DOHH2 (cell line): ENCODE data around the gene HLA-C.
A peak's percentile ranks its signal among the peaks of the same experiment; 100 is the strongest.

Source experiments
- H3F3A ChIP-seq: fragments of 200-600 bp; sonication (generic), shearing (Covaris generic); 2 replicates; pipeline ENCODE4 v1.6.0; 2016; ENCODE audit warnings: antibody characterized with exemption, mild to moderate bottlenecking; ENCODE audit not compliant: control insufficient read depth, insufficient read depth
- H3K27ac ChIP-seq: fragments of 200-600 bp; sonication (generic); 2 replicates; pipeline ENCODE4 v1.5.1; 2014; ENCODE audit warnings: low read depth, mild to moderate bottlenecking, low read length, moderate library complexity
- H3K27me3 ChIP-seq: fragments of 200-600 bp; sonication (generic); 2 replicates; pipeline ENCODE4 v1.6.1; 2014; ENCODE audit warnings: mild to moderate bottlenecking, low read length, mixed read lengths; ENCODE audit not compliant: control insufficient read depth
- H3K36me3 ChIP-seq: fragments of 200-600 bp; sonication (generic); 2 replicates; pipeline ENCODE4 v1.6.1; 2014; ENCODE audit warnings: mild to moderate bottlenecking, low read length, moderate library complexity, mixed read lengths; ENCODE audit not compliant: control insufficient read depth
- H3K4me1 ChIP-seq: fragments of 200-600 bp; sonication (generic); 2 replicates; pipeline ENCODE4 v1.6.1; 2014; ENCODE audit warnings: mild to moderate bottlenecking, low read length, mixed read lengths; ENCODE audit not compliant: control insufficient read depth
- H3K4me2 ChIP-seq: fragments of 200-600 bp; sonication (generic); 2 replicates; pipeline ENCODE4 v1.6.0; 2014; ENCODE audit warnings: mild to moderate bottlenecking, low read length, moderate library complexity
- H3K4me3 ChIP-seq: fragments of 200-600 bp; sonication (generic); 2 replicates; pipeline ENCODE4 v1.5.1; 2014; ENCODE audit warnings: mild to moderate bottlenecking, low read length, mixed read lengths
- H3K79me2 ChIP-seq: fragments of 200-600 bp; sonication (generic); 2 replicates; pipeline ENCODE4 v1.6.1; 2014; ENCODE audit warnings: mild to moderate bottlenecking, low read length, mixed read lengths; ENCODE audit not compliant: control insufficient read depth
- H3K9me2 ChIP-seq: fragments of 200-600 bp; sonication (generic); replicated peaks from 2 replicates; pipeline ENCODE4 v1.6.1; 2014; ENCODE audit warnings: mild to moderate bottlenecking, low read length, mixed read lengths; ENCODE audit not compliant: control insufficient read depth
- H3K9me3 ChIP-seq: fragments of 200-600 bp; sonication (generic); 2 replicates; pipeline ENCODE4 v1.6.1; 2014; ENCODE audit warnings: antibody characterized with exemption, low read length, mixed read lengths; ENCODE audit not compliant: control insufficient read depth, insufficient read depth
- H4K20me1 ChIP-seq: fragments of 200-600 bp; sonication (generic); 2 replicates; pipeline ENCODE4 v1.6.0; 2014; ENCODE audit warnings: low read depth, mild to moderate bottlenecking, antibody characterized with exemption, low read length, moderate library complexity; ENCODE audit not compliant: control insufficient read depth, insufficient read depth
- EZH2phosphoT487 ChIP-seq: fragments of 200-600 bp; sonication (generic); IDR thresholded peaks from 2 replicates; pipeline ENCODE4 v1.6.1; 2017; ENCODE audit warnings: borderline replicate concordance, mild to moderate bottlenecking, antibody characterized with exemption, low read length, moderate library complexity, mixed read lengths
- TF ChIP-seq, protein P1 (sequence below): fragments of 200-600 bp; sonication (generic); IDR thresholded peaks from one replicate; pipeline ENCODE4 v1.5.1; 2014; ENCODE audit warnings: antibody characterized with exemption, mild to moderate bottlenecking, low read depth, low read length; ENCODE audit not compliant: poor library complexity, severe bottlenecking

Gene HLA-C

DNA sequence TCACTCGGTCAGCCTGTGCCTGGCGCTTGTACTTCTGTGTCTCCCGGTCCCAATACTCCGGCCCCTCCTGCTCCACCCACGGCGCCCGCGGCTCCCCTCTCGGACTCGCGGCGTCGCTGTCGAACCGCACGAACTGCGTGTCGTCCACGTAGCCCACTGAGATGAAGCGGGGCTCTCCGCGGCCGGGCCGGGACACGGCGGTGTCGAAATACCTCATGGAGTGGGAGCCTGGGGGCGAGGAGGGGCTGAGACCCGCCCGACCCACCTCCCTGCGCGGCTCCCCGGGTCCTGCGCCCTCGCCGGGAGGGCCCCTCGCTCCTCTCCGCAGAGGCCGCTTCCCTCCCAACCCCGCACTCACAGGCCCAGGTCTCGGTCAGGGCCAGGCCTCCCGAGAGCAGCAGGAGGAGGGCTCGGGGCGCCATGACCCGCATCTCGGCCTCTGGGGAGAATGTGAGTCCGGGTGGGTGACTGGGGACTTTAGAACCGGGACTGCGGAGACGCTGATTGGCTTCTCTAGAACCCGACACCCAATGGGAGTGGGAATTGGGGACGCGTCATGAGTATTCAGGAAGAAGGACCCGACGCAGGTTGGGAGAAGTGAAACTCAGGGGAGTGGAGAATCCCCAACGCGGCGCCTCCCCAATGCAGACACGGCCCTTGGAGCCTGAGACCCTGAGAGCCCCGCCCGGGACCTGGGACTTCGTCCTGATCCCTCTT is at the start of gene HLA-C:
HLA-C (minus strand) TSS at position 452 of the 717 bp plus-strand sequence; CDS start at position 431, 21 bp downstream.
- H3K79me2 ChIP-seq: peaks cover 17% of the 10 kb centered on the region
- no peaks in the 10 kb centered on the region for H3K9me3 ChIP-seq
- no peaks in the 10 kb centered on the region for H3K9me2 ChIP-seq
- peaks cover 43% of the 10 kb centered on the region for H3K4me1 ChIP-seq
- H3K27ac ChIP-seq: peak within 1 kb of the TSS; percentile 55
- H3F3A ChIP-seq: 0 out of 2 replicates have a peak, but pooled peaks cover 3% of the 10 kb centered on the region
- H3K4me2 ChIP-seq: peak within 1 kb of the TSS; percentile 62
- H3K27me3 ChIP-seq: peaks cover under 1% of the 10 kb centered on the region; the same call in 1 of the 2 replicates
- peaks cover 34% of the 10 kb centered on the region for H3K36me3 ChIP-seq
- peaks cover 8% of the 10 kb centered on the region; the same call in 1 of the 2 replicates for H4K20me1 ChIP-seq
- TF ChIP-seq EZH2phosphoT487: no peak
- TF ChIP-seq, protein P1, sequence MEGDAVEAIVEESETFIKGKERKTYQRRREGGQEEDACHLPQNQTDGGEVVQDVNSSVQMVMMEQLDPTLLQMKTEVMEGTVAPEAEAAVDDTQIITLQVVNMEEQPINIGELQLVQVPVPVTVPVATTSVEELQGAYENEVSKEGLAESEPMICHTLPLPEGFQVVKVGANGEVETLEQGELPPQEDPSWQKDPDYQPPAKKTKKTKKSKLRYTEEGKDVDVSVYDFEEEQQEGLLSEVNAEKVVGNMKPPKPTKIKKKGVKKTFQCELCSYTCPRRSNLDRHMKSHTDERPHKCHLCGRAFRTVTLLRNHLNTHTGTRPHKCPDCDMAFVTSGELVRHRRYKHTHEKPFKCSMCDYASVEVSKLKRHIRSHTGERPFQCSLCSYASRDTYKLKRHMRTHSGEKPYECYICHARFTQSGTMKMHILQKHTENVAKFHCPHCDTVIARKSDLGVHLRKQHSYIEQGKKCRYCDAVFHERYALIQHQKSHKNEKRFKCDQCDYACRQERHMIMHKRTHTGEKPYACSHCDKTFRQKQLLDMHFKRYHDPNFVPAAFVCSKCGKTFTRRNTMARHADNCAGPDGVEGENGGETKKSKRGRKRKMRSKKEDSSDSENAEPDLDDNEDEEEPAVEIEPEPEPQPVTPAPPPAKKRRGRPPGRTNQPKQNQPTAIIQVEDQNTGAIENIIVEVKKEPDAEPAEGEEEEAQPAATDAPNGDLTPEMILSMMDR: peak; percentile 33
- peak within 1 kb of the TSS; percentile 94 for H3K4me3 ChIP-seq

DNA sequence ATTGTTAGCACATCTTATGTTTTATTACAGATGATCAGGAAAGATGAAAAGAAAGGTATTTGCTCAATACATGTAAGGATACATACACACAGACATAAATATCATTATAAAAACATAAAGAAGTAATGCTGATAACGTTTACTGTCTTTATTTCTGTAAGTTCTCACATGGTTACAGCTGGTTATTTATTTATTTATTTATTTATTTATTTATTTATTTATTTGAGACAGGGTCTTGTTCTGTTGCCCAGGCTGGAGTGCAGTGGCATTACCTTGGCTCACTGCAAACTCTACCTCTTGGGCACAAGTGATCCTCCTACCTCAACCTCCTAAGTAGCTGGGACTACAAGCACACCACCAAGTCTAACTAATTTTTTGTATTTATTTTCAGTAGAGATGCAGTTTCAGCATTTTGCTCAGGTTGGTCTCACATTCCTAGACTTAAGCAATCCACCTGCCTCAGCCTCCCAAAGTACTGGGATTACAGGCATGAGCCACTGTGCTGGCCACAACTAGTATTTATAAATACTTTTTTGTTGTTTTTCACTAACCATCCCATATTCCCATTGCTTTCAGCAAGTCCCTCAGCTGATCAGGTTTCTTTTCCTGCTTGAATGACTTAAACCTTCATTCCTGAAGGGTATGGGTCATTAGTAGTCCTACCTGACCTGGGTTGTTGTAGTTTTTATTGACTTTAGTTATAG is 49.3 kb upstream of the HLA-C start:
- Histone ChIP-seq H3K27ac (no peak overlapping the region), H3K4me3 (no peak overlapping the region), H3K79me2 (no peaks in the 10 kb centered on the region), H3K27me3 (peaks cover 13% of the 10 kb centered on the region), H3K9me3 (no peaks in the 10 kb centered on the region), H3F3A (no peaks in the 10 kb centered on the region), H4K20me1 (no peaks in the 10 kb centered on the region), H3K9me2 (no peaks in the 10 kb centered on the region), H3K4me2 (no peak overlapping the region), H3K4me1 (no peaks in the 10 kb centered on the region), H3K36me3 (no peaks in the 10 kb centered on the region)
- TF ChIP-seq, protein P1: no peak

GRCh38 chr6:31317036-31317435 is 45.1 kb upstream of the HLA-C start:
- Histone ChIP-seq H3K9me2 (no peaks in the 10 kb centered on the region), H3K79me2 (no peaks in the 10 kb centered on the region), H3K27ac (no peak overlapping the region), H4K20me1 (no peaks in the 10 kb centered on the region), H3K4me3 (no peak overlapping the region), H3F3A (no peaks in the 10 kb centered on the region), H3K27me3 (peaks cover 21% of the 10 kb centered on the region), H3K4me2 (no peak overlapping the region), H3K36me3 (no peaks in the 10 kb centered on the region), H3K9me3 (no peaks in the 10 kb centered on the region), H3K4me1 (no peaks in the 10 kb centered on the region)
- TF ChIP-seq, protein P1: no peak
- no peak for TF ChIP-seq EZH2phosphoT487
